A673 (cell line): Measurements from ENCODE around the gene MRTFA. TPM values are rescaled to one million over a fixed set of nuclear protein-coding genes. Genes with fewer than 3 reads are reported as not detected.

Source experiments
- BruUV-seq: library from RNA; stranded (reverse); fragments of 400-500 nt; replicated peaks from 2 replicates; lab custom pipeline; 2021; lab: Mats Ljungman, UMichigan
- CTCF ChIA-PET: fragments of 300-600 bp; sonication (Branson Sonifier 250); formaldehyde crosslinking; loops from one replicate; lab custom pipeline; 2022; ENCODE audit warnings: antibody characterized with exemption; lab: Charles Lee
- POLR2A ChIA-PET: fragments of 300-600 bp; sonication (Branson Sonifier 250); formaldehyde crosslinking; loops from one replicate; lab custom pipeline; 2022; ENCODE audit warnings: antibody characterized with exemption; ENCODE audit not compliant: low non-redundant PET; lab: Charles Lee
- DNase-seq: peaks from one replicate; pipeline ENCODE4 v3.0.0-alpha.2; 2015; ENCODE audit warnings: low spot score
- H3K27ac ChIP-seq: fragments of 200-600 bp; sonication (generic); 2 replicates; pipeline ENCODE4 v1.5.1; 2016; ENCODE audit warnings: mixed run types, low read depth, mild to moderate bottlenecking, mixed read lengths, antibody characterized with exemption, low read length; ENCODE audit not compliant: poor library complexity, severe bottlenecking
- H3K27me3 ChIP-seq: fragments of 200-600 bp; sonication (generic); replicated peaks from 2 replicates; pipeline ENCODE4 v1.6.1; 2017; ENCODE audit warnings: mixed run types, low read depth, mild to moderate bottlenecking, mixed read lengths, antibody characterized with exemption, low read length; ENCODE audit not compliant: insufficient read depth, poor library complexity
- H3K36me3 ChIP-seq: fragments of 200-600 bp; sonication (generic); 2 replicates; pipeline ENCODE4 v1.6.1; 2016; ENCODE audit warnings: mixed run types, mild to moderate bottlenecking, mixed read lengths, antibody characterized with exemption, low read length; ENCODE audit not compliant: insufficient read depth, poor library complexity, severe bottlenecking
- H3K4me1 ChIP-seq: fragments of 200-600 bp; sonication (generic); 2 replicates; pipeline ENCODE4 v1.6.1; 2017; ENCODE audit warnings: mixed run types, mild to moderate bottlenecking, mixed read lengths, antibody characterized with exemption, low read length; ENCODE audit not compliant: insufficient read depth, poor library complexity, severe bottlenecking
- H3K4me3 ChIP-seq: fragments of 200-600 bp; sonication (generic); 2 replicates; pipeline ENCODE4 v1.5.1; 2016; ENCODE audit warnings: low read depth, mixed run types, mild to moderate bottlenecking, mixed read lengths, low read length; ENCODE audit not compliant: poor library complexity, severe bottlenecking
- H3K9me3 ChIP-seq: fragments of 200-600 bp; sonication (generic); 2 replicates; pipeline ENCODE4 v1.6.1; 2016; ENCODE audit warnings: mixed run types, low read depth, mild to moderate bottlenecking, mixed read lengths, antibody characterized with exemption, low read length; ENCODE audit not compliant: poor library complexity, severe bottlenecking
- EZH2 ChIP-seq: fragments of 200-600 bp; sonication (generic); IDR thresholded peaks from 2 replicates; pipeline ENCODE4 v1.6.1; 2017; ENCODE audit warnings: borderline replicate concordance, low read depth, mild to moderate bottlenecking, mixed read lengths, antibody characterized with exemption, low read length; ENCODE audit not compliant: poor library complexity, severe bottlenecking
- intact Hi-C: fragments of 100-400 bp; cut with micrococcal nuclease; formaldehyde crosslinking; loops from one replicate; pipeline ENCODE4 v1.10.0; 2022; ENCODE audit not compliant: unreplicated experiment
- total RNA-seq: library from RNA; stranded (reverse); gene quantifications from 2 replicates; pipeline ENCODE4 v1.2.3, GENCODE V29; 2021
- TF ChIP-seq, protein P1 (sequence below): fragments of 300-800, 200-600 bp; sonication (generic); conservative IDR thresholded peaks from 2 replicates; pipeline ENCODE4 v1.5.1; 2017; ENCODE audit warnings: low read depth, mild to moderate bottlenecking, antibody characterized with exemption, low read length, moderate library complexity, mixed read lengths

MRTFA gene
- total RNA-seq, 1 experiment from 2014 or later, result 35.8 TPM

DNA sequence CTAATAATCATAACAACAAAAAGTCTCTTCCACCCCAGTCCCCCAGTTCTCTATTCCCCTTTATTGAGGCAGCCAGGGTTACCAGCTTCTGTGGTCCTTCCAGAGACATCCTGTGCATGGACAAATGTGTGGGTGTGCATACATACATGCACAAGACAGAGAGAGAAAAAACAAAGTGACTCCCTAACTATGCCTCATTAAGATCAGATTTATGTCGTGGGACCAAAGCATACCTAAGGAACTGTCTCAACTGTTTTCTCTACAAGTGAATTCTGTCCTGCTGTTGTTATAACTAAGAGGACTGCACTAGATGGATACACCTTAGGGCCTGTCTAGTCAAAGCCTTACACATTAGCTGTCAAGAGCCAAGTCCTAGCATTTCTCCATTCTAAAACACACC, 106.7 kb downstream of the MRTFA start:
- BruUV-seq, result no TSS peak
- Histone ChIP-seq H3K4me3 (no peak overlapping the region), H3K36me3 (no peaks in the 10 kb centered on the region), H3K27me3 (no peaks in the 10 kb centered on the region), H3K4me1 (peaks cover 27% of the 10 kb centered on the region), H3K27ac (no peak overlapping the region), H3K9me3 (no peaks in the 10 kb centered on the region)
- TF ChIP-seq, protein P1, sequence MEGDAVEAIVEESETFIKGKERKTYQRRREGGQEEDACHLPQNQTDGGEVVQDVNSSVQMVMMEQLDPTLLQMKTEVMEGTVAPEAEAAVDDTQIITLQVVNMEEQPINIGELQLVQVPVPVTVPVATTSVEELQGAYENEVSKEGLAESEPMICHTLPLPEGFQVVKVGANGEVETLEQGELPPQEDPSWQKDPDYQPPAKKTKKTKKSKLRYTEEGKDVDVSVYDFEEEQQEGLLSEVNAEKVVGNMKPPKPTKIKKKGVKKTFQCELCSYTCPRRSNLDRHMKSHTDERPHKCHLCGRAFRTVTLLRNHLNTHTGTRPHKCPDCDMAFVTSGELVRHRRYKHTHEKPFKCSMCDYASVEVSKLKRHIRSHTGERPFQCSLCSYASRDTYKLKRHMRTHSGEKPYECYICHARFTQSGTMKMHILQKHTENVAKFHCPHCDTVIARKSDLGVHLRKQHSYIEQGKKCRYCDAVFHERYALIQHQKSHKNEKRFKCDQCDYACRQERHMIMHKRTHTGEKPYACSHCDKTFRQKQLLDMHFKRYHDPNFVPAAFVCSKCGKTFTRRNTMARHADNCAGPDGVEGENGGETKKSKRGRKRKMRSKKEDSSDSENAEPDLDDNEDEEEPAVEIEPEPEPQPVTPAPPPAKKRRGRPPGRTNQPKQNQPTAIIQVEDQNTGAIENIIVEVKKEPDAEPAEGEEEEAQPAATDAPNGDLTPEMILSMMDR, result no peak
- TF ChIP-seq EZH2, result no peak
- ChIA-PET CTCF (no interaction called here), POLR2A (no interaction called here)
- intact Hi-C loops, result loop anchor here (5.0 kb wide), 1 partner anchor 107 kb away; the partner anchor contains the start of gene MRTFA
- no peak for DNase-seq

DNA sequence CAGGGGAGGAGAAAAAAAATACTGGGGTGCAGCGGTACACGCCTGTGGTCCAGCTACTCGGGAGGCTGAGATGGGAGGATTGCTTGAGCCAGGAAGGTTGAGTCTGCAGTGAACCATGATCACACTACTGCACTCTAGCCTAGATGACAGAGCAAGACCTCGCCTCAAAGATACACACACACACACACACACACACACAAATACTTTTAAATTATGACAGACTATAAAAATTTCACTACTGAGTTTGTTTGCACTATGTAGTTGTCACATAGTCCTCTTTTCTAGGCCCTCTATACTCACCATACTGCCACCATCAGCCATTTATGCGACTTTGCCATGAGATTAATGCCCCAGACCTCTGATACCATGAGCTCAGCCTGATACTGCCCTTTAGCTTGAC, 109.6 kb downstream of the MRTFA start:
- H3K4me3 ChIP-seq, result no peak overlapping the region
- peaks cover 6% of the 10 kb centered on the region for H3K4me1 ChIP-seq
- no peak for DNase-seq
- no peaks in the 10 kb centered on the region for H3K9me3 ChIP-seq
- CTCF ChIA-PET, result interaction anchor here (1.1 kb wide), 1 partner anchor 41 kb away, joined by 4 read pairs; no protein-coding TSS in a partner anchor
- TF ChIP-seq, protein P1, result no peak
- TF ChIP-seq EZH2, result no peak
- H3K36me3 ChIP-seq, result no peaks in the 10 kb centered on the region
- H3K27me3 ChIP-seq, result no peaks in the 10 kb centered on the region
- BruUV-seq, result no TSS peak
- POLR2A ChIA-PET, result interaction anchor here (0.6 kb wide), 1 partner anchor 294 kb away, joined by 11 read pairs; no protein-coding TSS in a partner anchor
- H3K27ac ChIP-seq, result no peak overlapping the region
- intact Hi-C loops, result no loop called here

DNA sequence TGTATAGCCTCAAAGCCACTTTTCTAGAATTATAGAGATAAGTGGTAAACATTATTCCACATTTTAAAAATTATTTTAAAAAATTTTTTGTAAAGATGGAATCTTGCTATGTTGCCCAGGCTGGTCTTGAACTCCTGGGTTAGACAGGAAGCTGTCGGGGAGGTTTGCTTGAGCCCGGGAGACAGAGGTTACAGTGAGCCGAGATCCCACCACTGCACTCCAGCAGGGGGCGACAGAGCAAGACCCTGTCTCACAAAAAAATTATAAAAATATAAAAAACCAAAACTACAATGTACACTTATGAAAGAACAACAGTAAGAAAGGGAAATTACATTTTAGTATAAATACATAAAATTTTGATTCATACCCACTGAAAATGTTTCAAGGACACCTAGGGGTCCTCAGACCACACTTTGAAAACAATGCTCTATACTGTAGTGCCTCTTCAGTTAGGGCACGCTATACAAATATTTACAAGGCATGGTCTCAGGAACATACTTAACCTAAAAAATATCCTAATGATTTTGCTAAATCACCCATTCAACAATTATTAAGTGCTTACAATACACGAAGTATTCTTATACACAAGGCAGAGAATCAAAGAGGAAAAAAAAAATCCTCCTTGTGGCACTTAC, 111.2 kb downstream of the MRTFA start:
- no TSS peak for BruUV-seq
- Histone ChIP-seq H3K27ac (no peak overlapping the region), H3K4me1 (no peaks in the 10 kb centered on the region), H3K36me3 (no peaks in the 10 kb centered on the region), H3K27me3 (no peaks in the 10 kb centered on the region), H3K4me3 (no peak overlapping the region), H3K9me3 (no peaks in the 10 kb centered on the region)
- DNase-seq, result peak; percentile 66
- TF ChIP-seq, protein P1, result peak; percentile 92
- TF ChIP-seq EZH2, result no peak
- ChIA-PET POLR2A (no interaction called here), CTCF (interaction anchor here (0.6 to 1.7 kb wide), 3 partner anchors 9 to 374 kb away, joined by 3 to 11 read pairs (median 7); no protein-coding TSS in a partner anchor)
- intact Hi-C loops, result loop anchor here (1.0 kb wide), 1 partner anchor 121 kb away; no protein-coding TSS in a partner anchor
